ENCODE data around the gene TM9SF4. TPM values are rescaled to one million over a fixed set of nuclear protein-coding genes. Genes with fewer than 3 reads are reported as not detected.

Gene TM9SF4
- total and polyA plus RNA-seq, 2 of the 8 experiments (the other 6 are each of a cell fraction or from before 2014, with no cell fraction given), result 38.4 to 68.7 TPM

GRCh38 chr20:32153771-32154170, 44.3 kb downstream of the TM9SF4 start:
- Histone ChIP-seq H3K9me3 (ENCODE audit: insufficient read depth in 2 of 2, low read depth in 1 of 2, low read length in 1 of 2) (no peaks in the 10 kb centered on the region), H4K5ac (ENCODE audit: insufficient read length, low read depth, low read length) (no peak overlapping the region), H2AK5ac (ENCODE audit: low read depth, low read length) (no peak overlapping the region), H3K4me3 (ENCODE audit: extremely low read depth in 1 of 4, insufficient read depth in 2 of 4, low read depth in 3 of 4, low read length in 4 of 4) (no peak overlapping the region), H3K23me2 (ENCODE audit: low read depth, low read length) (no peaks in the 10 kb centered on the region), H3K9ac (replicated peaks in 1 of 4; ENCODE audit: extremely low read depth in 1 of 4, low read depth in 3 of 4, low read length in 3 of 4) (no peak overlapping the region), H3K4me1 (replicated peaks in 1 of 4; ENCODE audit: control insufficient read depth in 3 of 4, insufficient read depth in 4 of 4, low read length in 3 of 4) (peaks cover 0 to 2% (median 0%) of the 10 kb centered on the region in 4 experiments; a peak in 2 of 7 replicates), H3K27ac (ENCODE audit: low read depth, low read length) (no peak overlapping the region), H3K27me3 (replicated peaks in 1 of 4; ENCODE audit: control insufficient read depth in 3 of 4, extremely low read depth in 1 of 4, insufficient read depth in 3 of 4, low read length in 3 of 4) (no peaks in the 10 kb centered on the region), H2BK15ac (ENCODE audit: low read length) (no peak overlapping the region), H2BK120ac (replicated peaks; ENCODE audit: low read depth, low read length) (no peak overlapping the region), H2AFZ (ENCODE audit: low read length) (no peak overlapping the region), H2BK5ac (ENCODE audit: low read depth, low read length) (no peak overlapping the region), H3K23ac (ENCODE audit: insufficient read length) (no peak overlapping the region), H3K4me2 (ENCODE audit: insufficient read depth in 1 of 2, low read depth in 2 of 2, low read length in 2 of 2) (no peak overlapping the region), H2BK12ac (ENCODE audit: low read depth, low read length) (no peak overlapping the region), H4K91ac (replicated peaks; ENCODE audit: insufficient read length, low read length) (no peak overlapping the region), H4K8ac (ENCODE audit: extremely low read depth, insufficient read depth, low read length) (no peak overlapping the region), H3K4ac (replicated peaks; ENCODE audit: insufficient read length, low read depth, low read length) (no peak overlapping the region), H4K20me1 (replicated peaks in 1 of 2; ENCODE audit: control insufficient read depth in 1 of 2, insufficient read depth in 2 of 2, low read length in 2 of 2) (peaks cover 2 to 4% of the 10 kb centered on the region in 2 experiments), H3K56ac (replicated peaks; ENCODE audit: insufficient read length, low read depth, low read length) (no peak overlapping the region), H3K79me2 (ENCODE audit: control insufficient read depth in 1 of 2, insufficient read depth in 2 of 2, low read length in 2 of 2) (no peaks in the 10 kb centered on the region), H3K36me3 (ENCODE audit: control insufficient read depth in 2 of 4, insufficient read depth in 4 of 4, low read length in 3 of 4) (peaks cover 23 to 40% (median 36%) of the 10 kb centered on the region in 4 experiments), H3K14ac (ENCODE audit: insufficient read length) (no peak overlapping the region), H3K18ac (ENCODE audit: extremely low read depth, low read length) (no peak overlapping the region), H3K79me1 (ENCODE audit: low read depth, low read length) (no peaks in the 10 kb centered on the region), H2BK20ac (ENCODE audit: low read length) (no peak overlapping the region)
- POLR2A ChIA-PET (ENCODE audit: partially characterized antibody), result interaction anchor here (1.5 kb wide), 1 partner anchor 22 kb away, joined by 3 read pairs; no protein-coding TSS in a partner anchor
- DNase-seq (ENCODE audit: low read depth in 1 of 2, low spot score in 2 of 2) (no peak), FAIRE-seq (no peak)
- 88% methylated on average over 5 of the region's 5 CpGs; no CpG with 5 or more reads in 1 of the 2 experiments for WGBS, 2 experiments (ENCODE audit: extremely low coverage in 1 of 2, insufficient coverage in 1 of 2, insufficient read length in 1 of 2, insufficient replicate concordance in 2 of 2, low coverage in 1 of 2, low lambda C conversion rate in 2 of 2, missing lambda C conversion rate in 1 of 2)
- CTCF ChIA-PET (ENCODE audit: partially characterized antibody), result interaction anchor here (1.3 to 2.4 kb wide), 3 partner anchors 18 to 64 kb away, joined by 4 to 7 read pairs (median 4); no protein-coding TSS in a partner anchor

All from H1 (cell line).